K562 (cell line): ENCODE measurements around the gene PRDM15.

Source experiments
- POLR2AphosphoS5 ChIP-seq: IDR thresholded peaks from 2 replicates; pipeline ENCODE4 v1.6.1; 2011; ENCODE audit warnings: mild to moderate bottlenecking, low read depth, low read length, moderate library complexity; ENCODE audit not compliant: control insufficient read depth, insufficient read depth
- TF ChIP-seq, protein P1 (sequence below), 3 experiments: IDR thresholded peaks in 2 of 3; conservative IDR thresholded peaks in 1 of 3; 2 replicates each; pipeline ENCODE4 v1.5.1; 2011 to 2012; ENCODE audit warnings: low read length in 3 of 3, mild to moderate bottlenecking in 3 of 3, control low read depth in 2 of 3, improper control_type of control experiment in 1 of 3, inconsistent platforms in 1 of 3, low read depth in 1 of 3, mixed read lengths in 1 of 3, moderate library complexity in 1 of 3; ENCODE audit not compliant: insufficient read depth in 2 of 3

DNA sequence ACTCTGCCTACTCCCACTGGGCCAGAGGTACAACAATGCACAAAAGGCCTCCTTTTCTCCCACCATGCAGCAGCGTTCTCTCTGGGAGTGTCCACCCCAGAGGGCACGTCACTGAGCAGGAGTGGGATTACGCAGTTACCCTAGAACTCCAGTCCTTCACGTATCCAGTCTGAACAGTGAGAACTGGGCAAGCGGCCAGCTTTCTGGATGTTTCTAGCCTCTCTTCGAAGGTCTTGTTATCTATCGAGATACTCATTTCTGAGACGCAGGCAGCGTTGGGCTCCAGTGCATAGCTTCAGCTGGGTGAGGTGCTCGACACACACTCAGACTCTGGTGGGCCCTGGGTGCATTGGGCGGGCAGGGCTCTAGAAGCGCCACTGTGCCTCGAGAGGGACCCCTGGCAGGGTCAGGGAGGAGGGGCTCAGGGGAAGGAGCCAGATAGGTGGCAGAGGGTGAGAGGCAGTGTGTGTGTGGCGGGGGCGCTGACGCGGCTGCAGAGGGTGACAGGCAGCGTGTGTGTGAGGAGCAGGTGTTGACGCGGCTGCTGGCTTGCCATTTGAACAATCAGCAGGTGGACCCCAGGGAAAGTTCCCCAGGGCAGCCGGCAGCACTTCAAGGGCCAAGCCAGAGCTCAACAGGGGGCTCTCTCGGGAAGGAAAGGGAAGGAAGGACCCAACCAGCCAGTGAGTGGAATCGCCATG, 27.9 kb downstream of the PRDM15 start:
- TF ChIP-seq, protein P1, sequence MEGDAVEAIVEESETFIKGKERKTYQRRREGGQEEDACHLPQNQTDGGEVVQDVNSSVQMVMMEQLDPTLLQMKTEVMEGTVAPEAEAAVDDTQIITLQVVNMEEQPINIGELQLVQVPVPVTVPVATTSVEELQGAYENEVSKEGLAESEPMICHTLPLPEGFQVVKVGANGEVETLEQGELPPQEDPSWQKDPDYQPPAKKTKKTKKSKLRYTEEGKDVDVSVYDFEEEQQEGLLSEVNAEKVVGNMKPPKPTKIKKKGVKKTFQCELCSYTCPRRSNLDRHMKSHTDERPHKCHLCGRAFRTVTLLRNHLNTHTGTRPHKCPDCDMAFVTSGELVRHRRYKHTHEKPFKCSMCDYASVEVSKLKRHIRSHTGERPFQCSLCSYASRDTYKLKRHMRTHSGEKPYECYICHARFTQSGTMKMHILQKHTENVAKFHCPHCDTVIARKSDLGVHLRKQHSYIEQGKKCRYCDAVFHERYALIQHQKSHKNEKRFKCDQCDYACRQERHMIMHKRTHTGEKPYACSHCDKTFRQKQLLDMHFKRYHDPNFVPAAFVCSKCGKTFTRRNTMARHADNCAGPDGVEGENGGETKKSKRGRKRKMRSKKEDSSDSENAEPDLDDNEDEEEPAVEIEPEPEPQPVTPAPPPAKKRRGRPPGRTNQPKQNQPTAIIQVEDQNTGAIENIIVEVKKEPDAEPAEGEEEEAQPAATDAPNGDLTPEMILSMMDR (IDR thresholded peaks at IDR 0.05 in 2 of 3, conservative IDR thresholded peaks at IDR 0.05 in 1 of 3; ENCODE audit: insufficient read depth in 2 of 3, low read depth in 1 of 3, low read length in 3 of 3) = no peak
- TF ChIP-seq POLR2AphosphoS5 = no peak
